Esophagus muscularis mucosa (tissue), 4 donors: ENCODE results near the gene SIGLEC1. TPM values are rescaled to one million over a fixed set of nuclear protein-coding genes. Genes with fewer than 3 reads are reported as not detected.

Experiments
- DNase-seq: peaks from one replicate; pipeline ENCODE4 v3.0.0-alpha.2; 2017; ENCODE audit errors: extremely low spot score
- H3K27ac ChIP-seq, 4 donors: fragments of 200-600 bp; sonication (generic); replicated peaks in 1 of 4; 1 replicate in 3 of 4; 2 replicates in 1 of 4; pipeline ENCODE4 v1.5.1; 2016 to 2019; ENCODE audit warnings: mild to moderate bottlenecking in 1 of 4
- H3K27me3 ChIP-seq, 4 donors: fragments of 200-600 bp; sonication (generic); one replicate each; pipeline versions ENCODE4 v1.5.1 to v1.6.0; 2016 to 2019
- H3K36me3 ChIP-seq, 4 donors: fragments of 200-600 bp; sonication (generic); one replicate each; pipeline ENCODE4 v1.5.1; 2016 to 2019
- H3K4me1 ChIP-seq, 4 donors: fragments of 200-600 bp; sonication (generic); one replicate each; pipeline ENCODE4 v1.5.1; 2016 to 2019
- H3K4me3 ChIP-seq, 4 donors: fragments of 200-600 bp; sonication (generic); 1 replicate in 2 of 4; 2 replicates in 2 of 4; pipeline ENCODE4 v1.5.1; 2016 to 2019; ENCODE audit warnings: mild to moderate bottlenecking in 4 of 4, moderate library complexity in 1 of 4
- H3K9me3 ChIP-seq, 4 donors: fragments of 200-600 bp; sonication (generic); 1 replicate in 3 of 4; 2 replicates in 1 of 4; pipeline ENCODE4 v1.5.1; 2016 to 2019
- CTCF ChIP-seq, 3 experiments: fragments of 200-600 bp in 2 of 3; fragments of 450-650 bp in 1 of 3; sonication (generic) in 2 of 3; IDR thresholded peaks; one replicate each; pipeline ENCODE4 v1.5.1; 2017 to 2019; ENCODE audit warnings: antibody characterized with exemption in 3 of 3, mild to moderate bottlenecking in 2 of 3, moderate library complexity in 1 of 3
- EP300 ChIP-seq: sonication (generic); formaldehyde crosslinking; IDR thresholded peaks from one replicate; pipeline ENCODE4 v1.6.1; 2017; ENCODE audit warnings: antibody characterized with exemption
- POLR2A ChIP-seq: fragments of 450-650 bp; IDR thresholded peaks from one replicate; pipeline ENCODE4 v1.6.1; 2017; ENCODE audit warnings: antibody characterized with exemption, moderate library complexity, mild to moderate bottlenecking, low read depth
- POLR2AphosphoS5 ChIP-seq, 2 donors: sonication (generic); formaldehyde crosslinking; IDR thresholded peaks; one replicate each; pipeline ENCODE4 v1.6.1; 2017; ENCODE audit warnings: antibody characterized with exemption in 2 of 2
- WGBS: methylation state at CpG from one replicate; pipeline ENCODE4 v1.1.5; 2018; 5-methylcytosine and 5-hydroxymethylcytosine counted together
- intact Hi-C: fragments of 100-400 bp; cut with DNase I; formaldehyde crosslinking; loops from one replicate; pipeline ENCODE4 v1.15.1; 2023
- total RNA-seq, 4 donors: library from RNA; depleted of rRNA; stranded (reverse); fragments of >200 nt; gene quantifications; one replicate each; pipeline versions ENCODE4 v1.1.0 to v1.2.1, GENCODE V29; 2016

The SIGLEC1 gene
- total RNA-seq, 4 donors from 2014 or later = 13.1 to 18.7 (median 13.8) TPM

GRCh38 chr20:3663858-3664257 is 48.5 kb downstream of the SIGLEC1 start:
- DNase-seq = no peak
- Histone ChIP-seq H3K36me3 (peaks cover 0 to 11% (median 5%) of the 10 kb centered on the region in 4 donors), H3K27me3 (peaks cover 0 to 41% (median 16%) of the 10 kb centered on the region in 4 donors), H3K4me3 (no peak overlapping the region), H3K9me3 (no peaks in the 10 kb centered on the region), H3K27ac (no peak overlapping the region), H3K4me1 (peaks cover 4 to 26% (median 20%) of the 10 kb centered on the region in 4 donors)
- intact Hi-C loops = no loop called here
- TF ChIP-seq EP300 = no peak
- 89% methylated on average over 2 of the region's 2 CpGs for WGBS

- intact Hi-C loops = no loop called here
- H3K4me3 ChIP-seq = no peak within 1 kb of the TSS
- no peak within 1 kb of the TSS for H3K27ac ChIP-seq
- WGBS = 73% methylated on average over 17 of the region's 19 CpGs
- H3K27me3 ChIP-seq = peaks cover 0 to 48% (median 16%) of the 10 kb centered on the region in 4 donors
- peaks cover 0 to 4% (median 1%) of the 10 kb centered on the region in 4 donors for H3K36me3 ChIP-seq
- no peak for DNase-seq
- H3K9me3 ChIP-seq = no peaks in the 10 kb centered on the region
- no peak for TF ChIP-seq EP300
- TF ChIP-seq POLR2A = no peak
- TF ChIP-seq CTCF (IDR thresholded peaks at IDR 0.05) = no peak
- no peak for TF ChIP-seq POLR2AphosphoS5 (IDR thresholded peaks at IDR 0.05)
- H3K4me1 ChIP-seq = peaks cover 4 to 26% (median 20%) of the 10 kb centered on the region in 4 donors
Observed at GRCh38 chr20:3663031-3663701, 49.2 kb downstream of the SIGLEC1 start, which contains the start of gene GFRA4. GFRA4 (minus strand) TSS chr20:3663399; CDS start chr20:3663399, 0 bp downstream.

Other genes with a start within 250 kb of the SIGLEC1 start
- 10 to 100 TPM; 14.1 to 19.1 (median 18.0) TPM for gene ATRN, start 241.6 kb downstream of the SIGLEC1 start, total RNA-seq
- not detected for gene GFRA4, start 49.2 kb downstream of the SIGLEC1 start, total RNA-seq
- gene ADAM33, start 30.6 kb downstream of the SIGLEC1 start, total RNA-seq = 100 to 1,000 TPM in 1 of 4 donors, 10 to 100 TPM in 3; 45.4 to 144 (median 64.4) TPM
- gene HSPA12B, start 20.1 kb upstream of the SIGLEC1 start, total RNA-seq = 10 to 100 TPM in 3 of 4 donors, 1 to 10 TPM in 1; 8.9 to 22.2 (median 16.4) TPM
- gene ADISSP, start 55.2 kb upstream of the SIGLEC1 start, total RNA-seq = 10 to 100 TPM; 56.5 to 96.1 (median 73.6) TPM
- gene SPEF1, start 68.8 kb upstream of the SIGLEC1 start, total RNA-seq = under 1 TPM in 1 of 4 donors, not detected in 3; 0.50 TPM
- gene CENPB, start 74.1 kb upstream of the SIGLEC1 start, total RNA-seq = 100 to 1,000 TPM; 131 to 225 (median 199) TPM
- 10 to 100 TPM; 29.9 to 43.1 (median 35.6) TPM for gene CDC25B, start 83.7 kb upstream of the SIGLEC1 start, total RNA-seq
- gene AP5S1, start 107.9 kb upstream of the SIGLEC1 start, total RNA-seq = 10 to 100 TPM in 3 of 4 donors, 1 to 10 TPM in 1; 7.9 to 11.7 (median 11.2) TPM
- gene MAVS, start 134.2 kb upstream of the SIGLEC1 start, total RNA-seq = 10 to 100 TPM; 34.6 to 56.1 (median 42.8) TPM
- 10 to 100 TPM; 42.8 to 52.1 (median 46.6) TPM for gene PANK2, start 176.8 kb upstream of the SIGLEC1 start, total RNA-seq